Measurements from ENCODE around the gene MLLT1. TPM values are rescaled to one million over a fixed set of nuclear protein-coding genes. Genes with fewer than 3 reads are reported as not detected.

MLLT1 gene
- total and polyA plus RNA-seq, 2 donors (not counting 1 experiment from before 2014, with no cell fraction given), result 6.4 to 13.7 TPM

DNA sequence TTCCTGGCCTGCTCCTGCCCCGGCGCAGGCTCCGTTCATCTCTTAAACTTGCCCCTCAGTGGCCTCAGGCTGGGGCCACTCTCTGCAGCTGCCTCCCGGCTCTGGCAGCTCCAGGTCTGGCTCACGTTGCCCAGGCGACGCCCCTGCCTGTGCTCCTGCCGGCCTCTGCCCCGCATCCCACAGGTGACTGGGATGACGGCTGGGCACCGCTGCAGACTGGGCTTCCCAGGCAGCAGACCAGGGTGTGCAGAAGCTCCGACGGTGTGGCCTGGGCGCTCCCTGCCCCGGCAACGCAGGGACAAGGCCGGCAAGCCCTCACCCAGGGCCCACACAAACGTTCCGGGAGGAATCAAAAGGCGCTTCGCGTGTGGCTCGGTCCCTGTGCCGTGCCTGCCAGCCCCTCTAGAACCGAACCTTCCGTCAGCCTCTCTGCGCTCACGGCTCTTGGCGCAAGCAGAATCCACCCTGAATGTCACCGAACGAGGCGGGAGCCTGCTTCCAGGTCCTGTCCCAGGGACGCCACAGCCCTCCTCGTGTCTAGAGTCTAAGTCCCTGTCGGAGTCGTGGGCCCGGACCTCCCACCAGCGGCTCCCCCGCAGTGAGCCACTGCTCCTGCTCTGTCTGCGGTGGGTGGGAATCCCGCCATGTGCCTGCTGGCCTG lies 64.8 kb downstream of the MLLT1 start:
- H3K9ac ChIP-seq (ENCODE audit: insufficient read depth, low read length), result no peak overlapping the region
- H3K4me1 ChIP-seq (ENCODE audit: control insufficient read depth, extremely low read depth, insufficient read depth, low read length), result peaks cover 5% of the 10 kb centered on the region
- no peak overlapping the region for H3K27ac ChIP-seq (ENCODE audit: insufficient read depth, low read length)
- no peak overlapping the region for H3K4me2 ChIP-seq (ENCODE audit: extremely low read depth, insufficient read depth, low read length)
- H3K9me3 ChIP-seq (ENCODE audit: control insufficient read depth, insufficient read depth, low read depth, low read length), result no peaks in the 10 kb centered on the region
- no peaks in the 10 kb centered on the region for H3K79me2 ChIP-seq (ENCODE audit: control insufficient read depth, insufficient read depth, low read length)
- no peaks in the 10 kb centered on the region for H4K20me1 ChIP-seq (ENCODE audit: control insufficient read depth, extremely low read depth, insufficient read depth, low read length)
- no peak for DNase-seq (ENCODE audit: low read depth in 2 of 2)
- no peak for TF ChIP-seq EZH2 (IDR thresholded peaks at IDR 0.05; ENCODE audit: low read length, missing control alignments)
- TF ChIP-seq, protein P1, sequence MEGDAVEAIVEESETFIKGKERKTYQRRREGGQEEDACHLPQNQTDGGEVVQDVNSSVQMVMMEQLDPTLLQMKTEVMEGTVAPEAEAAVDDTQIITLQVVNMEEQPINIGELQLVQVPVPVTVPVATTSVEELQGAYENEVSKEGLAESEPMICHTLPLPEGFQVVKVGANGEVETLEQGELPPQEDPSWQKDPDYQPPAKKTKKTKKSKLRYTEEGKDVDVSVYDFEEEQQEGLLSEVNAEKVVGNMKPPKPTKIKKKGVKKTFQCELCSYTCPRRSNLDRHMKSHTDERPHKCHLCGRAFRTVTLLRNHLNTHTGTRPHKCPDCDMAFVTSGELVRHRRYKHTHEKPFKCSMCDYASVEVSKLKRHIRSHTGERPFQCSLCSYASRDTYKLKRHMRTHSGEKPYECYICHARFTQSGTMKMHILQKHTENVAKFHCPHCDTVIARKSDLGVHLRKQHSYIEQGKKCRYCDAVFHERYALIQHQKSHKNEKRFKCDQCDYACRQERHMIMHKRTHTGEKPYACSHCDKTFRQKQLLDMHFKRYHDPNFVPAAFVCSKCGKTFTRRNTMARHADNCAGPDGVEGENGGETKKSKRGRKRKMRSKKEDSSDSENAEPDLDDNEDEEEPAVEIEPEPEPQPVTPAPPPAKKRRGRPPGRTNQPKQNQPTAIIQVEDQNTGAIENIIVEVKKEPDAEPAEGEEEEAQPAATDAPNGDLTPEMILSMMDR (conservative IDR thresholded peaks at IDR 0.05 in 1 of 2, IDR thresholded peaks at IDR 0.05 in 1 of 2; ENCODE audit: low read depth in 1 of 2, low read length in 2 of 2), result no peak
- H3K4me3 ChIP-seq (replicated peaks in 1 of 4; ENCODE audit: control extremely low read depth in 1 of 4, insufficient read depth in 1 of 4, low read depth in 3 of 4, low read length in 4 of 4), result no peak overlapping the region
- H3K36me3 ChIP-seq (ENCODE audit: control insufficient read depth, insufficient read depth, low read length), result peaks cover 10% of the 10 kb centered on the region
- no peak overlapping the region for H2AFZ ChIP-seq (ENCODE audit: low read length)
- H3K27me3 ChIP-seq (ENCODE audit: control insufficient read depth, insufficient read depth, low read length), result no peaks in the 10 kb centered on the region

DNA sequence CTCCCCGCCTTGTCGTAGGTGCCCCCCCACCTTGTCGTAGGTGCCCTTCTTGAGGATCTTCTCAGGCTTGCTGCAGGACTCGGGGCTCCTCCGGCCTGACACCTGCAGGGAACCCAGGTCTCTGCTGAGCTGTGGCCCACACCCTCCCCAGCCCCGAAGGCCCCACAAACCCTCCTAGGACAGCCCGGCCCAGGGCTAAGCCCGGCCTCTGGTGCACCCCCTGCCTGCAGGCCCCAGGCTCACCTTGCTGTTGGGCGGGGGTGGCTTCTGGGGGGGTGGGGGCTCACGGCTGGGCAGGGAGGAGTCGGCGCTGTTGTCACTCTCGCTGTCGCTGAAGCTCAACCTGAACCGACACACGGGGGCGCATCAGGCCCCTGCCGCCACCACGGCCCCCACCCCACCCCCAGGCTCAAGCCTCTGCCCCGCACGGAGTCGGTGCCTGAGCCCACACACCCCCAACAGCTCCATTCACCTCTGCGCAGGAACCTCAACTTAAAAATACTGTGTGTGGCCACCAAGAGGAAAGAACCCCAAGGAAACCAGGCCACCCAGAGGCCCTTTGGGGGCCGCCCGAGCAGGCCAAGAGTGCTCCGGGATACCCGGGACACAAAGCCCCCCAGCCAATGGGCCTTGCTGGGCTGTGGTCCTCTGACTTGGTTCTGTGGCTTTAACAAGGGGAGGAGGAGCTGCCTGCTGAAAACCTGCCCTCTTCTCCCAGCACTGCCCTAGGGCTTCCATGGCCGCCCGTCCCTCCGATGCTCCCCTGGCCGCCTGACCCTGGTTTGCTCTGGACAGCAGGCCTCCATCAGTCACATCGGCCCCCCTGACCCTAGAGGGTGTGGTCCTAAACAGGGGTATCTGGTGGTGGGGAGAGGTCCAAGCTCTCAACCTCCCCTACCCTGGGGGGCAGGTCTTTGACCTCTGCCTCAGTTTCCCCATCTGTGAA lies 65.8 kb downstream of the MLLT1 start:
- no peak for DNase-seq (ENCODE audit: low read depth in 2 of 2)
- no peaks in the 10 kb centered on the region for H3K9me3 ChIP-seq (ENCODE audit: control insufficient read depth, insufficient read depth, low read depth, low read length)
- H3K4me1 ChIP-seq (ENCODE audit: control insufficient read depth, extremely low read depth, insufficient read depth, low read length), result no peaks in the 10 kb centered on the region
- H3K27ac ChIP-seq (ENCODE audit: insufficient read depth, low read length), result no peak overlapping the region
- H3K27me3 ChIP-seq (ENCODE audit: control insufficient read depth, insufficient read depth, low read length), result no peaks in the 10 kb centered on the region
- H4K20me1 ChIP-seq (ENCODE audit: control insufficient read depth, extremely low read depth, insufficient read depth, low read length), result no peaks in the 10 kb centered on the region
- no peak overlapping the region for H3K4me3 ChIP-seq (replicated peaks in 1 of 4; ENCODE audit: control extremely low read depth in 1 of 4, insufficient read depth in 1 of 4, low read depth in 3 of 4, low read length in 4 of 4)
- no peaks in the 10 kb centered on the region for H3K79me2 ChIP-seq (ENCODE audit: control insufficient read depth, insufficient read depth, low read length)
- peaks cover 10% of the 10 kb centered on the region for H3K36me3 ChIP-seq (ENCODE audit: control insufficient read depth, insufficient read depth, low read length)
- no peak overlapping the region for H3K4me2 ChIP-seq (ENCODE audit: extremely low read depth, insufficient read depth, low read length)
- TF ChIP-seq, protein P1 (conservative IDR thresholded peaks at IDR 0.05 in 1 of 2, IDR thresholded peaks at IDR 0.05 in 1 of 2; ENCODE audit: low read depth in 1 of 2, low read length in 2 of 2), result no peak
- no peak for TF ChIP-seq EZH2 (IDR thresholded peaks at IDR 0.05; ENCODE audit: low read length, missing control alignments)
- H3K9ac ChIP-seq (ENCODE audit: insufficient read depth, low read length), result no peak overlapping the region
- no peak overlapping the region for H2AFZ ChIP-seq (ENCODE audit: low read length)

- Histone ChIP-seq H3K36me3 (ENCODE audit: control insufficient read depth, insufficient read depth, low read length) (peaks cover 10% of the 10 kb centered on the region), H3K9ac (ENCODE audit: insufficient read depth, low read length) (no peak overlapping the region), H3K9me3 (ENCODE audit: control insufficient read depth, insufficient read depth, low read depth, low read length) (no peaks in the 10 kb centered on the region), H3K4me2 (ENCODE audit: extremely low read depth, insufficient read depth, low read length) (no peak overlapping the region), H3K27ac (ENCODE audit: insufficient read depth, low read length) (no peak overlapping the region), H3K4me1 (ENCODE audit: control insufficient read depth, extremely low read depth, insufficient read depth, low read length) (no peaks in the 10 kb centered on the region), H3K27me3 (ENCODE audit: control insufficient read depth, insufficient read depth, low read length) (no peaks in the 10 kb centered on the region), H2AFZ (ENCODE audit: low read length) (no peak overlapping the region), H3K4me3 (replicated peaks in 1 of 4; ENCODE audit: control extremely low read depth in 1 of 4, insufficient read depth in 1 of 4, low read depth in 3 of 4, low read length in 4 of 4) (no peak overlapping the region), H4K20me1 (ENCODE audit: control insufficient read depth, extremely low read depth, insufficient read depth, low read length) (no peaks in the 10 kb centered on the region), H3K79me2 (ENCODE audit: control insufficient read depth, insufficient read depth, low read length) (no peaks in the 10 kb centered on the region)
- TF ChIP-seq, protein P1 (conservative IDR thresholded peaks at IDR 0.05 in 1 of 2, IDR thresholded peaks at IDR 0.05 in 1 of 2; ENCODE audit: low read depth in 1 of 2, low read length in 2 of 2), result no peak
- no peak for TF ChIP-seq EZH2 (IDR thresholded peaks at IDR 0.05; ENCODE audit: low read length, missing control alignments)
- DNase-seq (ENCODE audit: low read depth in 2 of 2), result no peak
Measured at GRCh38 chr19:6213266-6213595, 66.5 kb downstream of the MLLT1 start.

Data from fibroblast of lung (primary cell).